Uterus (tissue), 2 donors: ENCODE results near the gene ATF6.

Source experiments
- POLR2A ChIP-seq, 2 donors: fragments of 450-650 bp; IDR thresholded peaks; one replicate each; pipeline ENCODE4 v1.6.1; 2016; ENCODE audit warnings: antibody characterized with exemption in 2 of 2, mild to moderate bottlenecking in 1 of 2, moderate library complexity in 1 of 2
- TF ChIP-seq, protein P1 (sequence below), 4 experiments: fragments of 200-600 bp in 2 of 4; fragments of 450-650 bp in 2 of 4; sonication (generic) in 2 of 4; IDR thresholded peaks; one replicate each; pipeline ENCODE4 v1.5.1; 2016 to 2019; ENCODE audit warnings: antibody characterized with exemption in 4 of 4, mild to moderate bottlenecking in 2 of 4, moderate library complexity in 1 of 4

DNA sequence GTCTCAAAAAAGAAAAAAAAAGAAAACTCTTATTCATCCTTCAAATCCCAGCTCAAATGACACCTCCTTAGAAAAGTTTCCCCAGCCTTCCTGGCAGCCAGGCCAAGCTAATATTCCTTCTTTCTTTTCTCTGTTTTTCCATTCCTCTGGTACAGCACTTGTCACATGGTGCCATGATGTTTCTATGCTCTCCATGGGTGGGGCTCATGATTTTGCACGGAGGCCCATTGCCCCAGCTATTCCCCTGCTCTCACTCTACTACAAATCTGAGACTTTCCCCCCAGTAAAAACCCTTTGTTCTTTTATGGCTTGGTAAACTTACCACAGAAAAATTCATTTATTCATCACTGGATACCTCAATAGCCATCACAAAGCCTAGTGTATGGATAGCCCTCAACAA is 231.0 kb downstream of the ATF6 start:
- TF ChIP-seq, protein P1, sequence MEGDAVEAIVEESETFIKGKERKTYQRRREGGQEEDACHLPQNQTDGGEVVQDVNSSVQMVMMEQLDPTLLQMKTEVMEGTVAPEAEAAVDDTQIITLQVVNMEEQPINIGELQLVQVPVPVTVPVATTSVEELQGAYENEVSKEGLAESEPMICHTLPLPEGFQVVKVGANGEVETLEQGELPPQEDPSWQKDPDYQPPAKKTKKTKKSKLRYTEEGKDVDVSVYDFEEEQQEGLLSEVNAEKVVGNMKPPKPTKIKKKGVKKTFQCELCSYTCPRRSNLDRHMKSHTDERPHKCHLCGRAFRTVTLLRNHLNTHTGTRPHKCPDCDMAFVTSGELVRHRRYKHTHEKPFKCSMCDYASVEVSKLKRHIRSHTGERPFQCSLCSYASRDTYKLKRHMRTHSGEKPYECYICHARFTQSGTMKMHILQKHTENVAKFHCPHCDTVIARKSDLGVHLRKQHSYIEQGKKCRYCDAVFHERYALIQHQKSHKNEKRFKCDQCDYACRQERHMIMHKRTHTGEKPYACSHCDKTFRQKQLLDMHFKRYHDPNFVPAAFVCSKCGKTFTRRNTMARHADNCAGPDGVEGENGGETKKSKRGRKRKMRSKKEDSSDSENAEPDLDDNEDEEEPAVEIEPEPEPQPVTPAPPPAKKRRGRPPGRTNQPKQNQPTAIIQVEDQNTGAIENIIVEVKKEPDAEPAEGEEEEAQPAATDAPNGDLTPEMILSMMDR (IDR thresholded peaks at IDR 0.05): no peak
- no peak for TF ChIP-seq POLR2A (IDR thresholded peaks at IDR 0.05)
